BE2C (cell line): ENCODE measurements around the gene ZNF804B.

Experiments
- DNase-seq: peaks from one replicate; pipeline ENCODE4 v3.0.0-alpha.2; 2020
- H3K27me3 ChIP-seq: fragments of 250-450 bp; sonication (Bioruptor Pico); 2 replicates; pipeline ENCODE4 v1.5.1; 2020; ENCODE audit warnings: mild to moderate bottlenecking
- H3K36me3 ChIP-seq: fragments of 250-450 bp; sonication (Bioruptor Pico); 2 replicates; pipeline ENCODE4 v1.5.1; 2020; ENCODE audit warnings: mild to moderate bottlenecking
- H3K4me1 ChIP-seq: fragments of 250-450 bp; sonication (Bioruptor Pico); 2 replicates; pipeline ENCODE4 v1.5.1; 2020
- H3K4me3 ChIP-seq: 2 replicates; pipeline ENCODE4 v1.5.1; 2011; ENCODE audit warnings: low read depth, low read length
- H3K9me3 ChIP-seq: fragments of 250-450 bp; sonication (Bioruptor Pico); 2 replicates; pipeline ENCODE4 v1.5.1; 2020
- TF ChIP-seq, protein P1 (sequence below): IDR thresholded peaks from 2 replicates; pipeline ENCODE4 v1.5.1; 2012; ENCODE audit warnings: mild to moderate bottlenecking, low read depth, low read length

Gene ZNF804B

GRCh38 chr7:89002981-89003956 is 243.8 kb downstream of the ZNF804B start:
- DNase-seq = no peak
- Histone ChIP-seq H3K36me3 (no peaks in the 10 kb centered on the region), H3K9me3 (no peaks in the 10 kb centered on the region), H3K27me3 (no peaks in the 10 kb centered on the region), H3K4me3 (no peak overlapping the region), H3K4me1 (no peaks in the 10 kb centered on the region)
- TF ChIP-seq, protein P1, sequence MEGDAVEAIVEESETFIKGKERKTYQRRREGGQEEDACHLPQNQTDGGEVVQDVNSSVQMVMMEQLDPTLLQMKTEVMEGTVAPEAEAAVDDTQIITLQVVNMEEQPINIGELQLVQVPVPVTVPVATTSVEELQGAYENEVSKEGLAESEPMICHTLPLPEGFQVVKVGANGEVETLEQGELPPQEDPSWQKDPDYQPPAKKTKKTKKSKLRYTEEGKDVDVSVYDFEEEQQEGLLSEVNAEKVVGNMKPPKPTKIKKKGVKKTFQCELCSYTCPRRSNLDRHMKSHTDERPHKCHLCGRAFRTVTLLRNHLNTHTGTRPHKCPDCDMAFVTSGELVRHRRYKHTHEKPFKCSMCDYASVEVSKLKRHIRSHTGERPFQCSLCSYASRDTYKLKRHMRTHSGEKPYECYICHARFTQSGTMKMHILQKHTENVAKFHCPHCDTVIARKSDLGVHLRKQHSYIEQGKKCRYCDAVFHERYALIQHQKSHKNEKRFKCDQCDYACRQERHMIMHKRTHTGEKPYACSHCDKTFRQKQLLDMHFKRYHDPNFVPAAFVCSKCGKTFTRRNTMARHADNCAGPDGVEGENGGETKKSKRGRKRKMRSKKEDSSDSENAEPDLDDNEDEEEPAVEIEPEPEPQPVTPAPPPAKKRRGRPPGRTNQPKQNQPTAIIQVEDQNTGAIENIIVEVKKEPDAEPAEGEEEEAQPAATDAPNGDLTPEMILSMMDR = no peak

DNA sequence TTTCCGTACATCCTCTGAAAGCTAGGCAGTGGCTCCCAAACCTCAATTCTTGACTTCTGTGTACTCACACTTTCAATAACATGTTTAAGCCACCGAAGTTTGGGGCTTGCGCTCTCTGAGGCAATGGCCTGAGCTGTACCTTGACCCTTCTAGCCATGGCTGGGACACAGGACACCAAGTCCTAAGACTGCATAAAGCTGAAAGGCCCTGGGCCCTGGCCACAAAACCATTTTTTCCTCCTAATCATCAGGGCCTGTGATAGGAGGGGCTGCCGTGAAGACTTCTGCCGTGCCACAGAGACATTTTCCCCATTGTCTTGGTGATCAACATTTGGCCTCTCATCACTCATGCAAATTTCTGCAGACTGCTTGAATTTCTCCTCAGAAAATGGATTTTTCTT is 252.5 kb downstream of the ZNF804B start:
- TF ChIP-seq, protein P1 = no peak
- no peaks in the 10 kb centered on the region for H3K27me3 ChIP-seq
- H3K4me3 ChIP-seq = no peak overlapping the region
- no peak for DNase-seq
- H3K9me3 ChIP-seq = no peaks in the 10 kb centered on the region
- H3K4me1 ChIP-seq = no peaks in the 10 kb centered on the region
- no peaks in the 10 kb centered on the region for H3K36me3 ChIP-seq

DNA sequence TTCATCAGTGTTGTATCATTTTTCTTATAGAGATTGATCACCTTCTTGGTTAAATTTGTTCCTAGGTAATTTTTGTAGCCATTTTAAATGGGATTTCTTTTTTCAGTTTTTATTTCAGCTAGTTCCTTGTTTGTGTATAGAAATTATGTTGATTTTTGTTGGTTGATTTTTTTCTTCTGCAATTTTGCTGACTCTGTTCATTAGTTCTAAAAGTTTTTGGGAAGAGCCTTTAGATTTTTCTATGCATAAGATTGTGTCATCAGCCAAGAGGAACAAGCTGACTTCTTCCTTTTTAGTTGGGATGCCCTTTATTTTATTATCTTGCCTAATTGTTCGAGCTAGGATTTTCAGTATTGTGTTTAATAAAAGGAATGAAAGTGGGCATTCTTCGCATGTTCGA is 258.2 kb downstream of the ZNF804B start:
- TF ChIP-seq, protein P1 = no peak
- H3K4me1 ChIP-seq = no peaks in the 10 kb centered on the region
- no peak overlapping the region for H3K4me3 ChIP-seq
- H3K27me3 ChIP-seq = no peaks in the 10 kb centered on the region
- no peaks in the 10 kb centered on the region for H3K36me3 ChIP-seq
- no peaks in the 10 kb centered on the region for H3K9me3 ChIP-seq
- no peak for DNase-seq

DNA sequence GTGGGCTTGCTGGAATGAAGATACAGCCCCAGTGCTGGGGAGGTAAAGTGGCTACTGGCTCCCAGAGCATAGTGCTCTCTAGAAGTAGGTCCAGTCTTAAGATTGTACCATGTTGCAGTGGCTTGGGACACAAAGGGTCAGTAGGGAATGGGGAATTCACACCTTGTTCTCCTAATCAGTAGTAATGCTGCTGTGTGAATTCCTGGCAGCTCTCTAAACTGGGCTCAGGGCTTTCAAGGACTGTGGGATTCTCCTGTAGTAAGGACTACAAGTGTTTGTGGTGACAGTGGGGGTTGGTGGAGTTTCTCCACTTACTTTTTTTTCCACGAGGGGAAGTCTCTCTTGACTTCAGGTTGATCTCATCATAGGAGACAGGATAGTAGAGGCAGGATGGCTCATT is 262.2 kb downstream of the ZNF804B start:
- no peak overlapping the region for H3K4me3 ChIP-seq
- TF ChIP-seq, protein P1 = no peak
- no peak for DNase-seq
- H3K4me1 ChIP-seq = no peaks in the 10 kb centered on the region
- no peaks in the 10 kb centered on the region for H3K27me3 ChIP-seq
- H3K36me3 ChIP-seq = no peaks in the 10 kb centered on the region
- no peaks in the 10 kb centered on the region; the same call in 1 of the 2 replicates for H3K9me3 ChIP-seq

GRCh38 chr7:89023206-89023605 is 263.7 kb downstream of the ZNF804B start:
- no peaks in the 10 kb centered on the region for H3K36me3 ChIP-seq
- TF ChIP-seq, protein P1 = no peak
- H3K4me3 ChIP-seq = no peak overlapping the region
- no peaks in the 10 kb centered on the region for H3K27me3 ChIP-seq
- no peak for DNase-seq
- no peaks in the 10 kb centered on the region for H3K4me1 ChIP-seq
- no peaks in the 10 kb centered on the region; the same call in 1 of the 2 replicates for H3K9me3 ChIP-seq

DNA sequence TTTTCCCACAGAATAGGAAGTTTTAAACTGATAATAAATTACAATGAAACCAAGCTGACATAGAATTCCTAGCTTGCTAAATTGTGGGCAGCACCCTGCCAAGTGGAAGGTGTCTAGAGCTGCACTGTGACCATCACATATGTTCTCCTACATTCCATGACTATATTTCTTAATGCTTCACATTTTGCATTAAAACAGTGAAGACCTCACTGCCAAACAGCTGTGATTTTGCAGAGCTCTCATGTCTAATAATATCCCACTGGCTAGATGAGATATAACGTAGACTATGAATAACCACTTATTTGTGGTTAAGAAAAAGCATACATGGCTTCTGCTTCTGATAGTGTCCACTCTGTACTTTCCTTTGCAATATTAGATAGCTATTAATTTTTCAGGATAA is 264.4 kb downstream of the ZNF804B start:
- Histone ChIP-seq H3K27me3 (no peaks in the 10 kb centered on the region), H3K9me3 (no peaks in the 10 kb centered on the region; the same call in 1 of the 2 replicates), H3K4me1 (no peaks in the 10 kb centered on the region), H3K4me3 (no peak overlapping the region), H3K36me3 (no peaks in the 10 kb centered on the region)
- DNase-seq = no peak
- TF ChIP-seq, protein P1 = no peak
